GM06990 (cell line): ENCODE measurements around the gene DPM3.

Experiments used
- DNase-seq: peaks from one replicate; pipeline ENCODE4 v3.0.0-alpha.2; 2011; ENCODE audit not compliant: insufficient read length; ENCODE audit errors: extremely low read depth
- H3K27me3 ChIP-seq: replicated peaks from 2 replicates; pipeline ENCODE4 v1.6.0; 2011; ENCODE audit warnings: low read length; ENCODE audit not compliant: control insufficient read depth, insufficient read depth
- H3K36me3 ChIP-seq: 2 replicates; pipeline ENCODE4 v1.5.1; 2011; ENCODE audit warnings: low read length; ENCODE audit not compliant: control insufficient read depth, insufficient read depth
- H3K4me3 ChIP-seq: replicated peaks from 2 replicates; pipeline ENCODE4 v1.5.1; 2011; ENCODE audit warnings: low read depth, mild to moderate bottlenecking, control low read depth, low read length
- CTCF ChIP-seq: IDR thresholded peaks from 2 replicates; pipeline ENCODE4 v1.5.1; 2011; ENCODE audit warnings: low read length, control low read depth, mild to moderate bottlenecking, inconsistent platforms; ENCODE audit not compliant: insufficient read depth, poor library complexity, severe bottlenecking

Gene DPM3

GRCh38 chr1:155172732-155173477 is 32.6 kb upstream of the DPM3 start, which contains the start of gene KRTCAP2:
KRTCAP2 (minus strand) TSS chr1:155173304; CDS start chr1:155173224, 80 bp downstream.
- Histone ChIP-seq H3K4me3 (peak within 1 kb of the TSS; percentile 98), H3K36me3 (peaks cover 5% of the 10 kb centered on the region), H3K27me3 (no peaks in the 10 kb centered on the region)
- DNase-seq, result peak; percentile 90
- peak; percentile 96 for TF ChIP-seq CTCF

- DNase-seq, result no peak
- peaks cover 5% of the 10 kb centered on the region for H3K36me3 ChIP-seq
- no peak for TF ChIP-seq CTCF
- peak overlapping the region; percentile 98 for H3K4me3 ChIP-seq
- H3K27me3 ChIP-seq, result no peaks in the 10 kb centered on the region
Observed at GRCh38 chr1:155171836-155172731, 31.8 kb upstream of the DPM3 start.

GRCh38 chr1:155170806-155171205 is 30.5 kb upstream of the DPM3 start:
- DNase-seq, result no peak
- H3K4me3 ChIP-seq, result no peak overlapping the region
- no peak for TF ChIP-seq CTCF
- peaks cover 5% of the 10 kb centered on the region for H3K36me3 ChIP-seq
- H3K27me3 ChIP-seq, result no peaks in the 10 kb centered on the region

DNA sequence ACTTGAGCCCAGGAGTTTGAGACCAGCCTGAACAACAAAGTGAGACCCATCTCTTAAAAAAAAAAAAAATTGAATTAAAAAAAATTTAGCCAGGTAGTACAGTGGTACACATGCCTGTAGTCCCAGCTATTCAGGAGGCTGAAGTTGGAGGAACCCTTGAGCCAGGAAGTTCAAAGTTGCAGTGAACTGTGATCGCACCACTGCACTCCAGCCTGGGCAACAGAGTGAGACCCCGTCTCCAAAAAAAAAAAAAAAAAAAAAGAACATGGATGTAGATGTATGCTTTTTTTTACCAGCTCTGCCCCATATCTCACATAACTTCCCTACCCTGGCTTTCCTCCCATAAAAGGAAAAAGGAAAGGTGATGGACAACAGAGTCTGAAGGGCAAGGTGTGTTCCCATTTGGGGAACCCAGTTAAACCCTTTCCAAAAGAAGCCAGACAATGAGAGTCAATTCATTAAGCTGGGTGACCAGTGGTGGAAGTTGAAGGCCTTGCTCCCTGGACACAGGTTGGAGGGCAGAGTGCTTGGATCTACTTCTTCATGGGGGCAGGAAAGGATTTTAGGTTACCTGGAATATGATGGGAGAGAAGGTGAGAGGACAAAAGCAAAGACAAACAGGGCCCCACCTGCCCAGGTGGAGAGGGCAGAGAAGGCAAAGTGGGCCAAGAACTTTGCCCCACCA is 29.9 kb upstream of the DPM3 start:
- no peak for DNase-seq
- Histone ChIP-seq H3K4me3 (no peak overlapping the region), H3K36me3 (peaks cover 5% of the 10 kb centered on the region), H3K27me3 (no peaks in the 10 kb centered on the region)
- TF ChIP-seq CTCF, result no peak

- peaks cover 5% of the 10 kb centered on the region for H3K36me3 ChIP-seq
- H3K27me3 ChIP-seq, result no peaks in the 10 kb centered on the region
- DNase-seq, result no peak
- TF ChIP-seq CTCF, result no peak
- H3K4me3 ChIP-seq, result no peak overlapping the region
Observed at GRCh38 chr1:155169541-155169940, 29.2 kb upstream of the DPM3 start.
